HepG2 (cell line): Measurements from ENCODE around the gene FKBP14. TPM values are rescaled to one million over a fixed set of nuclear protein-coding genes. Genes with fewer than 3 reads are reported as not detected.

ENCODE experiments used
- GTF2F1 ChIP-seq: fragments of 150-350 bp; IDR thresholded peaks from 2 replicates; pipeline ENCODE4 v1.6.1; 2014; ENCODE audit warnings: low read length
- HIC2 ChIP-seq: sonication (generic); formaldehyde crosslinking; IDR thresholded peaks from 2 replicates; pipeline ENCODE4 v1.9.0; 2022; ENCODE audit warnings: low read depth, missing genetic modification reagents
- ISL2 ChIP-seq: sonication (generic); formaldehyde crosslinking; IDR thresholded peaks from 2 replicates; pipeline ENCODE4 v1.5.0; 2020; ENCODE audit warnings: missing genetic modification reagents
- JUNB ChIP-seq: sonication (generic); formaldehyde crosslinking; IDR thresholded peaks from 2 replicates; pipeline ENCODE4 v1.8.0; 2022; ENCODE audit warnings: missing genetic modification reagents, mild to moderate bottlenecking, borderline replicate concordance
- KLF9 ChIP-seq: IDR thresholded peaks from 2 replicates; pipeline ENCODE4 v1.6.1; 2016; ENCODE audit warnings: low read depth
- REST ChIP-seq, 2 experiments: IDR thresholded peaks; 2 replicates each; pipeline ENCODE4 v1.6.1; 2011 to 2012; ENCODE audit warnings: low read length in 2 of 2, borderline replicate concordance in 1 of 2, low read depth in 1 of 2, mild to moderate bottlenecking in 1 of 2, moderate library complexity in 1 of 2
- SALL2 ChIP-seq: sonication (generic); formaldehyde crosslinking; IDR thresholded peaks from 2 replicates; pipeline ENCODE4 v1.8.1; 2023; ENCODE audit warnings: mild to moderate bottlenecking, missing genetic modification reagents, inconsistent platforms
- SRSF1 ChIP-seq: fragments of 200-400 bp; formaldehyde crosslinking; optimal IDR thresholded peaks from 2 replicates; pipeline ENCODE3; 2017; ENCODE audit warnings: mild to moderate bottlenecking, low read depth, low read length, moderate library complexity
- TFAP4 ChIP-seq: sonication (generic); IDR thresholded peaks from 2 replicates; pipeline ENCODE4 v1.6.1; 2016; ENCODE audit warnings: low read depth, borderline replicate concordance
- U2AF1 ChIP-seq: fragments of 200-400 bp; formaldehyde crosslinking; optimal IDR thresholded peaks from 2 replicates; pipeline ENCODE3; 2017; ENCODE audit warnings: mild to moderate bottlenecking, low read depth, low read length
- YEATS4 ChIP-seq: sonication (generic); formaldehyde crosslinking; IDR thresholded peaks from 2 replicates; pipeline ENCODE4 v1.4.0; 2020; ENCODE audit warnings: missing genetic modification reagents, borderline replicate concordance
- ZNF430 ChIP-seq: sonication (generic); formaldehyde crosslinking; IDR thresholded peaks from 2 replicates; pipeline ENCODE4 v1.9.0; 2021; ENCODE audit warnings: mild to moderate bottlenecking, missing genetic modification reagents
- ZNF441 ChIP-seq: sonication (generic); formaldehyde crosslinking; IDR thresholded peaks from 2 replicates; pipeline ENCODE4 v1.7.0; 2021; ENCODE audit warnings: missing genetic modification reagents, borderline replicate concordance
- ZNF720 ChIP-seq: sonication (generic); formaldehyde crosslinking; IDR thresholded peaks from 2 replicates; pipeline ENCODE4 v1.4.0; 2020; ENCODE audit warnings: missing genetic modification reagents
- polyA plus RNA-seq, 8 experiments: library from polyadenylated mRNA; depleted of rRNA in 3 of 8; stranded (reverse) in 7 of 8; unstranded in 1 of 8; fragments of >200 nt; fragmentation: Illumina TruSeq in 4 of 8; extraction: Trizol in 4 of 8; gene quantifications; 2 replicates each; pipeline versions ENCODE4 v1.2.1 to v1.2.3, GENCODE V29; 2011 to 2016; ENCODE audit warnings: low read depth in 4 of 8, missing spikeins in 1 of 8, mixed read lengths in 1 of 8; ENCODE audit not compliant: insufficient read depth in 1 of 8
- total RNA-seq, 5 experiments: library from RNA; depleted of rRNA; stranded (reverse); fragments of >200 nt; fragmentation: Illumina TruSeq; extraction: Trizol; gene quantifications; 2 replicates each; pipeline ENCODE4 v1.2.3, GENCODE V29; 2016; ENCODE audit warnings: low read depth in 1 of 5
- TF ChIP-seq, protein P1 (sequence below): sonication (generic); formaldehyde crosslinking; IDR thresholded peaks from 2 replicates; pipeline ENCODE4 v1.4.0; 2020; ENCODE audit warnings: missing genetic modification reagents
- TF ChIP-seq, protein P2 (sequence below): sonication (generic); formaldehyde crosslinking; IDR thresholded peaks from 2 replicates; pipeline ENCODE4 v1.5.0; 2020; ENCODE audit warnings: mild to moderate bottlenecking, missing genetic modification reagents
- TF ChIP-seq, protein P3 (sequence below): sonication (generic); formaldehyde crosslinking; IDR thresholded peaks from 2 replicates; pipeline ENCODE4 v1.4.0; 2020; ENCODE audit warnings: missing genetic modification reagents, mild to moderate bottlenecking, borderline replicate concordance
- TF ChIP-seq, protein P4 (sequence below): sonication (generic); formaldehyde crosslinking; IDR thresholded peaks from 2 replicates; pipeline ENCODE4 v1.5.1; 2020; ENCODE audit warnings: missing genetic modification reagents, mild to moderate bottlenecking, borderline replicate concordance

Gene FKBP14
- total and polyA plus RNA-seq, 2 of the 13 experiments (the other 11 are each of a cell fraction or from before 2014, with no cell fraction given) = 20.0 to 32.3 TPM

DNA sequence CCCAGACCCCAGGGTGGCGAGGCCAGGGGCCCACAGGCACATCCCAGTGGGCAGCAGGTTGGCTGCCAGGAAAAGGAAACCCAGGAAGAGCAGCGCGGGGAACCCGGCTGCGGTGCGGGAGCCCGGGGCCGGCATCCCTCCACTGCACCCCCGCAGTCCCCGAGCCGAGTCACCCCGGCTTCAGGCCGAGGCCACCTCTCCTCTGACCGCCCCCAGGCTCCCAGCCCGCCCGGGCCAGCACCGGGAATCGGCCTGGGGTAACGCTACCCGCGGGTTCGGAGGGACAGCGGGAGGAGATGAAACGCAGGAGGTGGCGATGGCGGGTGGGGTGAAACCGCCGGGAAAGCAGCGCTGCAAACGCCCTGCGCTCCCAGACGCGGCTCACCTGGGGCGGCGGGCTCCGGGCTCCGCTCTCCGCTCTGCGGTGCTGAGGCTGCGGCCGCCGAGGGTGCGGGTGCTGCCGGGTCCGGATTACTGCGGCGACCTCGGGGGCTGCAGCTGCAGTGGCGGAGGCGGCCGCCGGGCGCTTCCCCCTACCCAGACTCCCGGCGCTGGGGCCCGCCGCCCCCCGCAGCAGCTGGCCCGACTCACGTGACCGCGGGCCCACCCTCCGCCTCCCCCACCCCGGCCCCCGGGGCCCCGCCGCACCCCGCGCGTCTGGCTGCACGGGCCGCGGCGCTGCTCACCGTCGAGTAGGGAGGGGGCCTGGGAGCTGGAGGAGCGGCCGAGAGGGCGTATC is 37.1 kb downstream of the FKBP14 start, which contains the start of gene SCRN1 (continued):
- TF ChIP-seq HIC2 (CRISPR knock-in tag) (no peak), U2AF1 (no peak), SRSF1 (no peak), SALL2 (CRISPR knock-in tag) (no peak), ZNF430 (CRISPR knock-in tag) (no peak), REST (IDR thresholded peaks at IDR 0.05; ENCODE audit: borderline replicate concordance in 1 of 2, low read depth in 1 of 2, low read length in 2 of 2) (no peak), YEATS4 (CRISPR knock-in tag) (peak; percentile 50; the same call in 1 of the 2 replicates), JUNB (CRISPR knock-in tag) (no peak), GTF2F1 (no peak), ZNF720 (CRISPR knock-in tag) (no peak), TFAP4 (peak; percentile 82; the same call in 1 of the 2 replicates), KLF9 (CRISPR knock-in tag) (no peak), ISL2 (CRISPR knock-in tag) (0 out of 2 replicates have a peak, but pooled peaks have one; percentile 5), ZNF441 (no peak; the same call in 1 of the 2 replicates)
- TF ChIP-seq, protein P1, sequence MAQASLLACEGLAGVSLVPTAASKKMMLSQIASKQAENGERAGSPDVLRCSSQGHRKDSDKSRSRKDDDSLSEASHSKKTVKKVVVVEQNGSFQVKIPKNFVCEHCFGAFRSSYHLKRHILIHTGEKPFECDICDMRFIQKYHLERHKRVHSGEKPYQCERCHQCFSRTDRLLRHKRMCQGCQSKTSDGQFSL (CRISPR knock-in tag) = no peak
- TF ChIP-seq, protein P2, sequence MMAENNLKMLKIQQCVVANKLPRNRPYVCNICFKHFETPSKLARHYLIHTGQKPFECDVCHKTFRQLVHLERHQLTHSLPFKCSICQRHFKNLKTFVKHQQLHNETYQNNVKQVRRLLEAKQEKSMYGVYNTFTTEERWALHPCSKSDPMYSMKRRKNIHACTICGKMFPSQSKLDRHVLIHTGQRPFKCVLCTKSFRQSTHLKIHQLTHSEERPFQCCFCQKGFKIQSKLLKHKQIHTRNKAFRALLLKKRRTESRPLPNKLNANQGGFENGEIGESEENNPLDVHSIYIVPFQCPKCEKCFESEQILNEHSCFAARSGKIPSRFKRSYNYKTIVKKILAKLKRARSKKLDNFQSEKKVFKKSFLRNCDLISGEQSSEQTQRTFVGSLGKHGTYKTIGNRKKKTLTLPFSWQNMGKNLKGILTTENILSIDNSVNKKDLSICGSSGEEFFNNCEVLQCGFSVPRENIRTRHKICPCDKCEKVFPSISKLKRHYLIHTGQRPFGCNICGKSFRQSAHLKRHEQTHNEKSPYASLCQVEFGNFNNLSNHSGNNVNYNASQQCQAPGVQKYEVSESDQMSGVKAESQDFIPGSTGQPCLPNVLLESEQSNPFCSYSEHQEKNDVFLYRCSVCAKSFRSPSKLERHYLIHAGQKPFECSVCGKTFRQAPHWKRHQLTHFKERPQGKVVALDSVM (CRISPR knock-in tag) = no peak
- TF ChIP-seq, protein P3, sequence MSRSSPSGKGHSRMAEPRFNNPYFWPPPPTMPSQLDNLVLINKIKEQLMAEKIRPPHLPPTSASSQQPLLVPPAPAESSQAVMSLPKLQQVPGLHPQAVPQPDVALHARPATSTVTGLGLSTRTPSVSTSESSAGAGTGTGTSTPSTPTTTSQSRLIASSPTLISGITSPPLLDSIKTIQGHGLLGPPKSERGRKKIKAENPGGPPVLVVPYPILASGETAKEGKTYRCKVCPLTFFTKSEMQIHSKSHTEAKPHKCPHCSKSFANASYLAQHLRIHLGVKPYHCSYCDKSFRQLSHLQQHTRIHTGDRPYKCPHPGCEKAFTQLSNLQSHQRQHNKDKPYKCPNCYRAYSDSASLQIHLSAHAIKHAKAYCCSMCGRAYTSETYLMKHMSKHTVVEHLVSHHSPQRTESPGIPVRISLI (CRISPR knock-in tag) = no peak
- TF ChIP-seq, protein P4, sequence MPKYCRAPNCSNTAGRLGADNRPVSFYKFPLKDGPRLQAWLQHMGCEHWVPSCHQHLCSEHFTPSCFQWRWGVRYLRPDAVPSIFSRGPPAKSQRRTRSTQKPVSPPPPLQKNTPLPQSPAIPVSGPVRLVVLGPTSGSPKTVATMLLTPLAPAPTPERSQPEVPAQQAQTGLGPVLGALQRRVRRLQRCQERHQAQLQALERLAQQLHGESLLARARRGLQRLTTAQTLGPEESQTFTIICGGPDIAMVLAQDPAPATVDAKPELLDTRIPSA (CRISPR knock-in tag) = no peak
